ENCODE measurements around the gene MRPS14.
"Not testable (repeated sequence)": the region's sequence is repeated elsewhere in the genome, so short reads cannot be mapped to it uniquely, and the experiment has no call there.

The MRPS14 gene

GRCh38 chr1:175023922-175024242 lies 657 bp upstream of the MRPS14 start:
- DNase-seq (ENCODE audit: low read depth): not testable (repeated sequence)

GRCh38 chr1:175019524-175019923 lies 3.7 kb downstream of the MRPS14 start:
- DNase-seq (ENCODE audit: low read depth): no peak

- no peak for DNase-seq (ENCODE audit: low read depth)
Measured at GRCh38 chr1:175015243-175015642, 8.0 kb downstream of the MRPS14 start.

- no peak for DNase-seq (ENCODE audit: low read depth)
Measured at GRCh38 chr1:175013445-175013844, 9.8 kb downstream of the MRPS14 start.

- DNase-seq (ENCODE audit: low read depth): no peak
Measured at GRCh38 chr1:175009532-175009931, 13.7 kb downstream of the MRPS14 start.

GRCh38 chr1:175005085-175005783 lies 18.0 kb downstream of the MRPS14 start:
- DNase-seq (ENCODE audit: low read depth): no peak

- no peak for DNase-seq (ENCODE audit: low read depth)
Measured at GRCh38 chr1:175003521-175003920, 19.7 kb downstream of the MRPS14 start.

GRCh38 chr1:175002910-175003517 lies 20.2 kb downstream of the MRPS14 start:
- no peak for DNase-seq (ENCODE audit: low read depth)

- DNase-seq (ENCODE audit: low read depth): no peak
Measured at GRCh38 chr1:175000697-175001187, 22.5 kb downstream of the MRPS14 start.

GRCh38 chr1:174999936-175000696 lies 23.1 kb downstream of the MRPS14 start, which contains the start of gene CACYBP:
CACYBP (plus strand) TSS chr1:174999947; CDS start chr1:175000181, 234 bp downstream.
- DNase-seq (ENCODE audit: low read depth): no peak

- peak; percentile 96 for DNase-seq (ENCODE audit: low read depth)
Measured at GRCh38 chr1:174999216-174999935, 23.8 kb downstream of the MRPS14 start.

- DNase-seq (ENCODE audit: low read depth): peak; percentile 70
Measured at GRCh38 chr1:174998569-174999215, 24.5 kb downstream of the MRPS14 start.

- no peak for DNase-seq (ENCODE audit: low read depth)
Measured at GRCh38 chr1:174997041-174997440, 26.2 kb downstream of the MRPS14 start.

- no peak for DNase-seq (ENCODE audit: low read depth)
Measured at GRCh38 chr1:174996476-174996875, 26.7 kb downstream of the MRPS14 start.

- no peak for DNase-seq (ENCODE audit: low read depth)
Measured at GRCh38 chr1:174995916-174996315, 27.3 kb downstream of the MRPS14 start.

- no peak for DNase-seq (ENCODE audit: low read depth)
Measured at GRCh38 chr1:174995121-174995520, 28.1 kb downstream of the MRPS14 start.

GRCh38 chr1:174991473-174991872 lies 31.8 kb downstream of the MRPS14 start:
- DNase-seq (ENCODE audit: low read depth): no peak

GRCh38 chr1:174990382-174990999 lies 32.7 kb downstream of the MRPS14 start:
- no peak for DNase-seq (ENCODE audit: low read depth)

- no peak for DNase-seq (ENCODE audit: low read depth)
Measured at GRCh38 chr1:174989536-174990220, 33.5 kb downstream of the MRPS14 start.

GRCh38 chr1:174988986-174989385 lies 34.2 kb downstream of the MRPS14 start:
- no peak for DNase-seq (ENCODE audit: low read depth)

- no peak for DNase-seq (ENCODE audit: low read depth)
Measured at GRCh38 chr1:174988539-174988938, 34.7 kb downstream of the MRPS14 start.

All from CMK (cell line).